ENCODE results near the gene PTRH1.

DNA sequence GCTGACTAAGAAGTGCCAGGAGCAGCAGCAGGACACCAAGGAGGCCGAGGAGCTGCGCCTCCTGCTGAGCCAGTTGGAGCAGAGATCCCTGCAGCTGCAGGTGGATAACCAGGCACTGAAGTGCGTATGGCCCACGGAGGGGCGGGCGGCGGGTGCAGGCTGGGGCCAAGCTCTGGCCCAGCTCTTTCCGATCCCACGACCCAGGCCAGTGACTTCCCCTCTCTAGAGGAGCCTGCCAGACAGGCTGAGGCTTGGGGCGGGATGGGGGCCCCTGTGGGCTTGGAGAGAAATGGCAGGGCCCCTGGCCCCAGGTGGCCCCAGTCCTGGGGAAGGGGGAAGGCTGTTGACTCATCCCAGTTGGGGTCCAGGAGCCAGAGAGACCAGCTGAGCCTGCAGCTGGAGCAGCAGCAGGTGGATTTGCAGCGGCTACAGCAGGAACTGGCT, 3.6 kb downstream of the PTRH1 start:
- no peak for TF ChIP-seq POLR2AphosphoS5 (IDR thresholded peaks at IDR 0.05; ENCODE audit: low read depth)
- TF ChIP-seq, protein P1, sequence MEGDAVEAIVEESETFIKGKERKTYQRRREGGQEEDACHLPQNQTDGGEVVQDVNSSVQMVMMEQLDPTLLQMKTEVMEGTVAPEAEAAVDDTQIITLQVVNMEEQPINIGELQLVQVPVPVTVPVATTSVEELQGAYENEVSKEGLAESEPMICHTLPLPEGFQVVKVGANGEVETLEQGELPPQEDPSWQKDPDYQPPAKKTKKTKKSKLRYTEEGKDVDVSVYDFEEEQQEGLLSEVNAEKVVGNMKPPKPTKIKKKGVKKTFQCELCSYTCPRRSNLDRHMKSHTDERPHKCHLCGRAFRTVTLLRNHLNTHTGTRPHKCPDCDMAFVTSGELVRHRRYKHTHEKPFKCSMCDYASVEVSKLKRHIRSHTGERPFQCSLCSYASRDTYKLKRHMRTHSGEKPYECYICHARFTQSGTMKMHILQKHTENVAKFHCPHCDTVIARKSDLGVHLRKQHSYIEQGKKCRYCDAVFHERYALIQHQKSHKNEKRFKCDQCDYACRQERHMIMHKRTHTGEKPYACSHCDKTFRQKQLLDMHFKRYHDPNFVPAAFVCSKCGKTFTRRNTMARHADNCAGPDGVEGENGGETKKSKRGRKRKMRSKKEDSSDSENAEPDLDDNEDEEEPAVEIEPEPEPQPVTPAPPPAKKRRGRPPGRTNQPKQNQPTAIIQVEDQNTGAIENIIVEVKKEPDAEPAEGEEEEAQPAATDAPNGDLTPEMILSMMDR (IDR thresholded peaks at IDR 0.05; ENCODE audit: insufficient read depth, low read length): no peak
